NCI-H2196 (cell line): ENCODE results near the gene CCDC54.
A peak's percentile ranks its signal among the peaks of the same experiment; 100 is the strongest.

Source experiments
- DNase-seq: peaks from one replicate; lab custom pipeline; 2025; ENCODE audit not compliant: unreplicated experiment; lab: John Stamatoyannopoulos, UW

The CCDC54 gene

DNA sequence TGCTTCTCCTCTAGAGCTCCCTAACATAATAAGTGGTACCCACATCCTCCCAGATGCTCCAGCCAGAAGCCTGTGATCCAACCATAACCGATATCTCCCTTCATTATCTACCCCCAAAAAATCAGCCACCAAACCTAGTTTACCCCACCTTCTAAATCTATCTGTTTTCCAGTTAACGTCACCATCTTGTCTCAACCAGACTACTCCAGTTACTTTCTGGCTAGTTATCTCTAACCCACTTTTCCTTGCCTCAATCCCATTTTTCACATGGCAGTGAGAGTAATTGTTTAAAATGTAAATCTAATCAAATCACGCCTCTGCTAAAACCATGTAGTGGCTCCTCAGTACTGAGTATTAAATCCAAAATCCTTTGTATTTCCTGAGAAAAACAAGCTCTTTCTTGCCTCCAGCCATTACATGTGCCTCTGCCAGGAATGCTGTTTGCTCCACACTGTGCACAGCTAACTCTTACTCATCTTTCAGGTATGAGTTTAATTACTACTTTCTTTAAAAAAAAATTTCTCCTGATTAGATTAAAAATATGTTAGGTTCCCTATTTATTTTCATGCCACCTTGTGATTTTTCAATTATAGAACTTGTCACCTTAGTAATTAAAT lies 15.4 kb downstream of the CCDC54 start:
- DNase-seq, result no peak

DNA sequence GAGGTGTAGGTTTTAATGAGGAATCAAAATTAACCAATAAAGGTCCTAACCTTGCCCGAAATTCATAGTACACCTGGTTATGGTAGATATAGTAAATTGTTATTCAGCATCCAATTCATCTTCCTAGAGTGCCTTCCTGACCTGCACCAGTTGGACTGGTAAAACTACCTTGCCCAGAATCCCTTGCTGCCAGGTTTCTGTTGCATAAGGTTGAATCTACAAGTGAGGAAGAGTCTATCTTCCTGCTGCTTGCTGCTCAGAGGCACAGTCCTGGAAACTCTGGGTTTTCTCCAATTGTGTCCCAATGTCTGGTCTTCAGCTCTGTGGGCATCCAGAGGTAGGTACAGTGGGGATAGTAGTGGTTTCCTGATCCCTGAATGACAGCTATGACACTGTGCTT lies 17.3 kb downstream of the CCDC54 start:
- no peak for DNase-seq

GRCh38 chr3:107395066-107395465 lies 17.8 kb downstream of the CCDC54 start:
- no peak for DNase-seq

GRCh38 chr3:107401301-107401700 lies 24.1 kb downstream of the CCDC54 start:
- no peak for DNase-seq

- no peak for DNase-seq
Observed at GRCh38 chr3:107402214-107402613, 25.0 kb downstream of the CCDC54 start.

GRCh38 chr3:107404727-107405469 lies 27.7 kb downstream of the CCDC54 start:
- no peak for DNase-seq

DNA sequence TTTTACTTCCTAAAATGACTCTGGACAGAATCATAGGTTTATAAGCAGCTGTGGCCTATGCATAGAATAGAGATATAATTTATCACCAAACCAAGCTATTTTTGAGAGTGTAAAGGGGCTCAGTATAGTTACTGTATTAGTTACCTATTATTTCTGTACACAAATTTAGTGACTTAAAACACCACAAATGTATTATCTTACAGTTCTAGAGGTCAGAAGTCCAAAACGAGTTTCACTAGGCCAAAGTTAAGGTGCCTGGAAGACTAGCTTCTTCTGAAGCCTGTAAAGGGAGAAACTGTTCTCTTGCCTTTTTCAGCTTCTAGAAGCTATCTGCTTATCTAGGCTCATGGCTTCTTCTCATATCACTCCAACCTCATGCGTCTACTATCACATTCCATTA lies 30.1 kb downstream of the CCDC54 start:
- no peak for DNase-seq

GRCh38 chr3:107408513-107408912 lies 31.3 kb downstream of the CCDC54 start:
- DNase-seq, result no peak

- no peak for DNase-seq
Observed at GRCh38 chr3:107409365-107409764, 32.1 kb downstream of the CCDC54 start.

DNA sequence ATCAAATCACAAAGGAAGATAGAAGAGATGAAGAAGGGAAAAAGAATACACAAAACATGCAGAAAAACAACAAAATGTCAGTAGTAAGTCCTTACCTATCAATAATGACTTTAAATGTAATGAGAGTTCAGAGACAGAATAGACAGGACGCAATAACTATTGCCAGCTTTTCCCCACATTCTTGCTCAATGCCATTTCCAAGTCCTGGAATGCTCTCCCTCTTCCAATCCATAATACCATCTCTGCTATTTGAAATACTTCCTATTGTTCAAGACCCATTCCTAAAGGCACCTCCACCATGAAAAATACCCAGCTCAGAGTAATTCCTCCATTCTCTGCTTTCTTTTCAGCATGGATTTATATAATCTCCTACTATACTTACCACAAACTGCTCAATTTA lies 33.4 kb downstream of the CCDC54 start:
- DNase-seq, result no peak

DNA sequence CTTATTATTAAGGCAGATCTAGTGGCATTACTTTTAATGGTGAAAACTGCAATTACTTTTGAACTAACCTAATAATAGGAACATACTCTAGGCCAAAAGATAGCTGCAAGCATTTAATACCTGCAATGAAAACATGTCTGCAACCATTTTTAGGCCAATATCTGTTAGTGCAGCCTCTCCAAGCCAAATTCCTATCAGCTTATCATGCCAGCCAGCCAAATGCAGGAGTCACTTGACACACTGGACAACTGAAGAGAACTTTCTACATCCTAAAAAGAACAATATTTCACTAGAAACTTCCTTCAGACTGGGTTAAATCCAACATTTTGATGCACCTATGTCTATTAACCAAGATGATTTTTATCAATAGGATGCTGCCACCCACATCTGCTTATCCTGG lies 33.8 kb downstream of the CCDC54 start:
- no peak for DNase-seq

DNA sequence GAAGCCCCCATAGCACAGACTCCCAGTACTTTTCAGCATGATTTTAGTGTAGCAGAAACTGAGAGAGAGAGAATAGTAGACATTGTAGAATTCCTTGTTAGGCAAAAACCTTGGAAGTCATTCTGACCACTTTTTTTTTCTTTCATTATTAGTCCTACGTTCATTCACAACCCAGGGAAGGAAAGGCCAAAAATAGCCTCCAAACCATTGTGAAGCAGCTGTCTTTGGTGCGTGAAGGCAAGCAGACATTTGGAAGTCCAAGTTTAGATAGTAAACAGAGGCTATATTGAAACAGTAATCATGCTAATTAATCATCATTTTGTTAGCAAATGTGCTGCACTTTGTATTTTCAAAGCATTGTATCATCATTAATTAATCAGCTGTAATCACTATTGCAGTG lies 34.5 kb downstream of the CCDC54 start:
- no peak for DNase-seq

DNA sequence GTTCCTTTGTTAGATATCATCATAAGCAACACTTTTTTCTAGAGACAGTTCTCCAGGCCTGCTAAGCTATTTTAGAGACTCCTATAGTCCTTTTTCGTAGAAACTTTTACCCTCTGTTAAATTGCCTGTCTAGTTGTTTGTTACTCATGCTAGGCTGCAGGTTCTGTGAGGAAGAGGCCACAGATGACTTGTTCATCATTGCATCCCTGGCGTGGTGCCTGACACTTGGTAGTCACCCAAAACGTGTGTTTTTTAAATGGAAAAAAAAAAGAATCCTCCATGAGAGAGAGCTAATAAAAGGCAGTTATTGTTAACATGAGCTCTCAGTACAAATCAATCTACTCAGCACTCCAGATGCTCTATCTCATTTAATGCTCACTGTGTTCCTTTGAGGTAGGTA lies 35.1 kb downstream of the CCDC54 start:
- DNase-seq, result no peak

DNA sequence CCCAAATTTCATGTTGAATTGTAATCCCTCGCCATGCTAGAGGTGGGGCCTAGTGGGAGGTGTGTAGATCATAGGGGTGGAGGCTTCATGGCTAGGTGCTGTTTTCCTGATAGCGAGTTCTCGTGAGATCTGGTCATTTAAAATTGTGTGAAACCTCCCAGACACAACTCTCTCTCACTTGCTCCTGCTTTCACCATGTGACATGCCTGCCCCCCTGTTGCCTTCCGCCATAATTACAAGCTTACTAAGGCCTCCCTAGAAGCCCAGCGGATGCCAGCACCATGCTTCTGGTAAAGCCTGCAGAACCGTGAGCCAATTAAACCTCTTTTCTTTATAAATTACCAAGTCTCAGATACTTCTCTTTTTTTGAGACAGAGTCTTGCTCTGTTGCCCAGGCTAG lies 36.0 kb downstream of the CCDC54 start:
- DNase-seq, result no peak

DNA sequence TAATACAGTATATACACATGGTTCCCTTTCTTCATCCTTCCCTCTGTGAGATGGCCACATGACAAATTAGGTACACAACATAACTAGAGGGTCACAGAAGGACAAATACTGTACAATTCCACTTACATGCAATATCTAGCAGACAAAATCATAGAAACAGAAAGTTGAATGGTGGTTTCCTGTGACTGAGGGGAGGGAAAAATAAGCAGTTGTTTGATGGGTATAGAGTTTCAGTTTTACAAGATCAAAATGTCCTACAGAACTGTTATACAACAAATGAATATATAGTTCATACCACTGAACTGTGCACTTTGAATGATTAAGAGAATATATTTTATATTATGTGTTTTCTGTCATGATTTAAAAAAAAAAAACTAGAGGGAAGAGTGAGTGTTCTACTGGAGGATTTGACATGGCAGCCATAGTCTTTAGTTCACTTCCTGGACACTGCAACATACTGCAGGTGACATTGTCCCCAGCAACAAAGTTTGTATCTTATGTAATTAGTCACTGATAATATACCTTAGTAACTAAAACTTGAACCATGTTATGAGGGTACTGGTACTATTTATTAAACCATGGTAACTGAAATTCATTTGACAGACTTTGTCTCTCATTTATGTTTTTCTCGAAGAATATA lies 37.2 kb downstream of the CCDC54 start:
- DNase-seq, result no peak

GRCh38 chr3:107416138-107416537 lies 38.9 kb downstream of the CCDC54 start:
- no peak for DNase-seq

DNA sequence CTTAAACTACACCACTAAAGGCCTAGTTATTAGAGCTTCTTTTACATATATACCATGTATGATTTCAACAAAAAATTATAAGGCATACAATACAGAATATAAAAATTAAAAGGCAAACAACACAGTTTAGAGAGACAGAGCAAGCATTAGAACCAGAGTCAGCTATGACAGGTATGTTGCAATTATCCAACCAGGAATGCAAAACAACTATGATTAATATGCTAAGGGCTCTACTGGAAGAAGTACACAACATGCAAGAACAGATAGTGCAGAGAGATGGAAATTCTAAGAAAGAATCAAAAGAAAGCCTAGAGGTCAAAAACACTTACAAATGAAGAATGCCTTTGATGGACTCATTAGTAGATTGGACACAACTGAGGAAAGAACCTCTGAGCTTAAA lies 39.6 kb downstream of the CCDC54 start:
- DNase-seq, result no peak

DNA sequence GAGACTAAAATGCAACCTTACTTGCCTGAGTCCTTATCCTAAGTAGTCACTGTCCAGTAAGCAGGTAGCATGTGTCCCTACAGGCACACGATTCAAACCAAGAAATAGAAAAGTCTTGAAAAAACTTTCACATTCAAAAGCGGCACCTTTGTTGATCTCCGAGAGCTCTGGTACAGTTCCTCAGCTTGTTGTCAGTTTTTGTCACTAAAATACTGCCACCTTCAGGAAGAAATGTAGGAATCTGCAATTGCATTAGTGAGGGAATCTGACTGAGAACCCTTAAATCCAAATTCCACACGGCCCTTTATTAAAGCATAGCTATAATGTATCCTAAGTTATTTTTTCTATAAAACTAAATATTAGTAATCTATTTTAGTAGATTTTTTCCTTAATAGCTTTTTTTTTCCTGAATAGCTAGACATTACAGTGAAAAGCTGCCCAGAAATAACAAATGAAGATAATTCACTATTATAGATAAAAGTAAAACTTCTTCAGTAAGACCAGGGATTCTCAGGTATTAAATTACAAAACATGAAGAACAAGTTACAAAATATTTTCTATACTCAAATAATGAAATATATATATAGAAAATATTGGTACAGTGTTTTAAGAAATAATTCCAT lies 44.0 kb downstream of the CCDC54 start:
- peak; percentile 30 for DNase-seq

DNA sequence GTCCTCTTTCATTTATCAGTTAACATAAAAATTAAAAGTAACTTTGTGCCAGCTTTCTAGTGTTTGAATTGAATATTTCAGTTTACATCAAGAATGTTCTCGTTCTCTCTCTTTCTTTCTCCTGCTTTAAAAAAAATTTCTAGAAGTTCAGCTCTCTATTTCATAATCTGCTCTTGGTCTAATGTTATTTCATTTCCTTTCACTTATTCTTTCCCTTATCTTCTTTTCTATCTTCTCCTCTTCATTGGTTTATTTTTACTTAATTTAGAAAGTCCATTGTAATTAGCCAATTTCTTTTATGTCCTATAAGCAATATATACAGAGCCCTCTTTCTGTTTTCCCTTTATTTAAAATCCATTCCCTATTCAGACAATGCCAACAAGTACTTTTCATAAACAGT lies 44.6 kb downstream of the CCDC54 start:
- no peak for DNase-seq

DNA sequence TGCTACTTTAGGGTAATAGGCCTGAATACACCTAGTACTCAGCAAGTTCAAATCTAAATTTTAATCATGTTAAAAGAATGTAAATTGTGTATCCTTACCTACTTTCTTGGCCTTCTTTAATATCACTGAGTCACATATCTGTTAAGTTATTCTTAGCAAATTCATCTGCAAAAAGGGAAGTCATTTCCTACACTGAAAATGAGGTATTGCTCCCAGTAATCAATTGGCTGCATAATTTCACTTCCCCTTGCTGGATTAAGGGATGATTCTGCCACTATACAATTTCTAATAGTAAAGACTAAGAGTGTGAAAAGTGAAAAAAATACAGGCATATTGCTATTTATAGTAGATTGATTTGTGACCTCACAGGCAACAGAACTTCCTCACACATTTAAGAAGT lies 47.8 kb downstream of the CCDC54 start:
- DNase-seq, result no peak

GRCh38 chr3:107426223-107426622 lies 49.0 kb downstream of the CCDC54 start:
- DNase-seq, result no peak
